AG09319 (cell line): ENCODE measurements around the gene CNTLN.

Experiments
- DNase-seq: peaks from one replicate; pipeline ENCODE4 v3.0.0-alpha.2; 2010; ENCODE audit warnings: low read depth; ENCODE audit errors: extremely low read depth
- TF ChIP-seq, protein P1 (sequence below): IDR thresholded peaks from 2 replicates; pipeline ENCODE4 v1.5.1; 2011; ENCODE audit warnings: low read depth, mild to moderate bottlenecking, inconsistent platforms, low read length, moderate library complexity

The CNTLN gene

GRCh38 chr9:17130291-17130690, 4.5 kb upstream of the CNTLN start:
- no peak for DNase-seq
- TF ChIP-seq, protein P1, sequence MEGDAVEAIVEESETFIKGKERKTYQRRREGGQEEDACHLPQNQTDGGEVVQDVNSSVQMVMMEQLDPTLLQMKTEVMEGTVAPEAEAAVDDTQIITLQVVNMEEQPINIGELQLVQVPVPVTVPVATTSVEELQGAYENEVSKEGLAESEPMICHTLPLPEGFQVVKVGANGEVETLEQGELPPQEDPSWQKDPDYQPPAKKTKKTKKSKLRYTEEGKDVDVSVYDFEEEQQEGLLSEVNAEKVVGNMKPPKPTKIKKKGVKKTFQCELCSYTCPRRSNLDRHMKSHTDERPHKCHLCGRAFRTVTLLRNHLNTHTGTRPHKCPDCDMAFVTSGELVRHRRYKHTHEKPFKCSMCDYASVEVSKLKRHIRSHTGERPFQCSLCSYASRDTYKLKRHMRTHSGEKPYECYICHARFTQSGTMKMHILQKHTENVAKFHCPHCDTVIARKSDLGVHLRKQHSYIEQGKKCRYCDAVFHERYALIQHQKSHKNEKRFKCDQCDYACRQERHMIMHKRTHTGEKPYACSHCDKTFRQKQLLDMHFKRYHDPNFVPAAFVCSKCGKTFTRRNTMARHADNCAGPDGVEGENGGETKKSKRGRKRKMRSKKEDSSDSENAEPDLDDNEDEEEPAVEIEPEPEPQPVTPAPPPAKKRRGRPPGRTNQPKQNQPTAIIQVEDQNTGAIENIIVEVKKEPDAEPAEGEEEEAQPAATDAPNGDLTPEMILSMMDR = no peak

DNA sequence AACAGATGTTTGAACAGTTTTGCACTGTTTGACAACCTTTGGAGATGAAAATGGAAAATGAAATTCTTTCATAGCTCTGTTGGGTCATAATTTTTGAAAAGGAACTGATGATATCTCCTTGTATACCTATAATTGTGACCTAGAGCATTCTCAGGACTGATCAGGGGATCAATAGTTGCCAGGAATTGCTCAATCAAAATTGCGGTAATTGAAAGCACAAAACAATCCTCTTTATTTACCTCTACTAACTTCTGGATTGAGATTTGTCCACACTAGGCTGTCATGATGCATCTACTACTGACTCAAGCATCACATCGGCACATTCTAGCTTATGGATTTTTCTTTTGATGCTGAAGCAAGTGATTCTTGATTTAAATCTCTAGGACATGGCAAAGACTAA, 4.1 kb upstream of the CNTLN start:
- TF ChIP-seq, protein P1 = no peak
- DNase-seq = no peak

DNA sequence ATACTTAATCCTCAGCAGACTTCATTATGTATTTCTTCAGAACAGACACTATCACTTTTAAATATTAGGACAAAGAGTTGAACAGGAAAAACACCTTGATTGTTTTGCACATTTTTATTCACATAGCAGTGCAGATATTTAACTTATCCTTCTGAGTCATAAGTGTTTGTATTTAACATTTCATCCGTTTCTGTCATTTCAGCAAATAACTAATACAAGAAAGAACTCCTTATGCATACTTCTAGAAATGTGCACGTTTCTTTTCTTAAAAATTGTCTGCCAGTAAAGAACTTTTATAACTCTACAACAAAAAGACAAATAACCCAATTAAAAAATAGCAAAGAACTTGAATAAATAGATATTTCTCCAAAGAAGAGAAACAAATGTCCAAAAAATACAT, 3.3 kb upstream of the CNTLN start:
- TF ChIP-seq, protein P1 = no peak
- DNase-seq = no peak

DNA sequence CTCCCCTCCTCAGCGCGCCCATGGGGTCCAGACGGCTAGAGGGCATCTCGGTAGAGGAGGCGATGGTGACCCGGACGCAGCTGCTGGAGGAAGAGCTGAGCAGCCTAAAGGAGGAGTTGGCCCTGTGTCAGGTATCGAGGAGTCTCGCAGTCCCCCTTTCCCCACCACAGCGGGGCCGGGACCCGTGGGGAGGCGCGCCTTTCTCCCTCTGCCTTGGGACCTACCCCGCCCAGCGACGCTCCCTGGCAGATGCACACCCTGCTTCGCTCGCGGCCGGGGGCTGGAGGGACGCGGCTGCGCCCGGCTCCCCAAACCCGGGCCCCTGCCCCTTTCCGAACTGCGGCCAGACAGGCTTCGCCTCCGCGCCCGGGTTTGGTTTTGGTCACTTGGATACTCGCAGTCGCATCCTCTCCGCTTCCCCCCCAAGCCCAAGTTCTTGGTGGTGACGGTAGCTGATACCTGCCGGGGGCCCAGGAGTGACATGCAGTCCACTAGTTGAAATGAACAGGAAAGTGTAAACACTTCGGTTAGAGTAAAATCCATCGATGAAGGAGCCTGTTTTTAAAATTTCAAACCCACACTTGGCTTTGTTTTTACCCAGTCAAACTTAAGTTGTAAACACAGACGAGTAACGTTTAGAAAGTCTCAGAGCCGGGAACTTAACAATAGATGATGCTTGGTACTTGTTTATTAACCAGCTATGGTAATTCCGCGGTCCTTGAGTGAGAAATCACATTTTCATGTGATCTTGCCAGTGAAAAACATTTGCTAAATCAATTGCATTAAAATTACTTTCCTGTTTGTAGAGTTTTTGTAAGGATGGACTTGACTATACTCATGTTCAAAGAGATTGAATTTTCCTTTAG, 688 bp downstream of the CNTLN start:
- DNase-seq = no peak
- TF ChIP-seq, protein P1 = no peak

DNA sequence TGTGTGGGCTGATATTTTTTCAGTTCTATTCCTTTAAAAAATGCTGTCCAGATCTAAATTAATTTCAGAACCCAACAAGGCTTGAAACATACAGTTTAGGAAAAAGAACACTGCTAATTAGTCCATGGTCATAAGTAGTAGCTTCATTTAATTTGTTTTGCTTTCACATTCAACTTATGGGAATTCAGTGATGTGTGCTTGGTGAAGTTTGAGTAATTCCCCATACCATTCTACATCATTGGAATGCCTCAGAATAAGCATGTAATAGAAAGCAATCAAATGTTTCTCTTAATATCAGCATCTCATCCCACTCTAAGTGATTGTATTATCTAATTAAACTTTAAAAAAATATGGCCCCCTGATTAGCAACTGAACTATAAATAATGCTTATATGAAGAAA, 2.7 kb downstream of the CNTLN start:
- TF ChIP-seq, protein P1 = no peak

DNA sequence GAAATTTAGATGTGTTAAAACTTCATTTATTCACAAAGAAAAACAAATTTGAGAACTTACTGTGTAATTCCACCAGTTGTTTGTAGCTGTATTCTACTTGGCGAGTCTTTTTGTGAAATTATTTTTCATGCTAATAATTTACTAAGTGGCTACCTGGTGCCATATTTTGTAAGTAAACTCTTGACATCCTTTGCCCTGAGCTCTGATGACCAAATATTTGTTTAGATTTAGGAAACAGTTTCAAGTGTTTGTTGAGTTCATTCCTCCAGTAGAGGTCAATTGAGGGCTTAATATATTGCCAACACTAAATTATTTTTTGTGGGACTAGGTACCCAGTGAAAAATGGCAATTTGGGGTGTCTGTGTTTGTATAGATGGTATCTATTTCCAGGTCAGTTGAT, 3.7 kb downstream of the CNTLN start:
- TF ChIP-seq, protein P1 = no peak
- DNase-seq = no peak

More for the DNA sequence above, 2.7 kb downstream of the CNTLN start:
- DNase-seq = no peak

DNA sequence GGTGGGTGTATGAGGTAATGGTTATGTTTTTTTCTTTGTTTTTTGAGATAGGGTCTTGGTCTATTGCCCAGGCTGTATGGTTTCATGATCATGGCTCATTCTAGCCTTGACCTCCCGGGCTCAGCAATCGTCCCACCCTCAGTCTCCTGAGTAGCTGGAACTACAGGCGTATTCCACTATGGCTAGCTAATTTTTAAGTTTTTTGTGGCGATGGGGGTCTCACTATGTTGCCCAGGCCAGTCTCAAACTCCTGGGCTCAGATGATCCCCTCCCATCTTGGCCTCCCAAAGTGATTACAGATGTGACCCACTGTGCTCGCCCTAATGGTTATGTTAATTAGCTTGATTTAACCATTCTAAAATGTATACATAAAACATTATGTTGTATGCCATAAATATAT, 5.6 kb downstream of the CNTLN start:
- TF ChIP-seq, protein P1 = no peak
- DNase-seq = no peak
